Right ventricle myocardium superior (tissue), 1 donor: ENCODE measurements around the gene WBP1L. TPM values are rescaled to one million over a fixed set of nuclear protein-coding genes. Genes with fewer than 3 reads are reported as not detected.
"Not testable (repeated sequence)": the region's sequence is repeated elsewhere in the genome, so short reads cannot be mapped to it uniquely, and the experiment has no call there.

Experiments used
- ATAC-seq: fragments of 200-7000 bp; cut with Tn5 transposase; one replicate; pipeline ENCODE4 v1.9.1; 2020; ENCODE audit warnings: mild to moderate bottlenecking; ENCODE audit not compliant: poor library complexity
- DNase-seq: peaks from one replicate; pipeline ENCODE4 v3.0.0-alpha.2; 2020
- intact Hi-C: fragments of 100-400 bp; cut with DNase I; formaldehyde crosslinking; loops from one replicate; pipeline ENCODE4 v1.11.2; 2022
- total RNA-seq: library from RNA; stranded (reverse); fragmentation: NEBNext Ultra II Directional; extraction: Animal tissue kit (Norgen Biotek cat#: 25700); gene quantifications from one replicate; pipeline ENCODE4 v1.2.1, GENCODE V29; 2021
- donor health status: DM: no; HTN: yes; CAD: no; lungs with severe emphysema.

Gene WBP1L
- total RNA-seq, 1 donor from 2014 or later, result 19.7 TPM

DNA sequence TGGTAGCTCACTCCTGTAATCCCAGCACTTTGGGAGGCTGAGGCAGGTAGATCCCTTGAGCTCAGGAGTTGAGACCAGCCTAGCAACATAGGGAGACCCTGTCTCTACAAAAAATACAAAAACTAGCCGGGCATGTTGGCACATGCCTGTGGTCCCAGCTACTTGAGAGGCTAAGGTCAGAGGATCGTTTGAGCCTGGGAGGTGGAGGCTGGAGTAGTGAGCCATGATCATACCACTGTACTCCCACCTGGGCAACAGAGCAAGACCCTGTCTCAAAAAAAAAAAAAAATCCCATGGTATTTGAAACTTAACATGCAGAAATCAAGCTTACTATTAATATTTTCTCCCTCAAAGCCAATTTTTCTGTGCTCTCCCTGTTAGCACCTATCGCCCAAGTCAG is 23.4 kb upstream of the WBP1L start:
- intact Hi-C loops, result no loop called here
- DNase-seq (no peak), ATAC-seq (no peak)

GRCh38 chr10:102720775-102721301 is 22.9 kb upstream of the WBP1L start:
- intact Hi-C loops, result no loop called here
- no peak for ATAC-seq
- no peak for DNase-seq

DNA sequence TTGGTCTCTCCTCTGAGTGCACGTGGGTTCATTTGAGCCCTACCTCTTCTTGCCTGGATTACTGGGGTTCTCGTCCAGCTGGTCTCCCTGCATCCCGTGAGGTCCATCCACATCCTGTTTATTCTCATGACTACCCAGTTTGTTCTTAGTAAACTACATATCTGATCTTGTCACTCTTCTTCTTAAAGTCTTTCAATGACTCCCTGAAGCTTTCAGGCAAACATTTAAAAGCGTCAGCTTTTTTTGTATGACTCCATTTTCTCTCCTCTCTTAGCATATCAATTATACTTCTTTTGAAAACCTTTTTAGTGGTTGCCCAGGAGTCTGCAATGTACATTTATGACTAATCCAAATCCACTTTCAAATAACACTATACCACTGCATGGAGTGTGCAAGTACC is 21.8 kb upstream of the WBP1L start:
- DNase-seq (no peak), ATAC-seq (no peak)
- intact Hi-C loops, result no loop called here

DNA sequence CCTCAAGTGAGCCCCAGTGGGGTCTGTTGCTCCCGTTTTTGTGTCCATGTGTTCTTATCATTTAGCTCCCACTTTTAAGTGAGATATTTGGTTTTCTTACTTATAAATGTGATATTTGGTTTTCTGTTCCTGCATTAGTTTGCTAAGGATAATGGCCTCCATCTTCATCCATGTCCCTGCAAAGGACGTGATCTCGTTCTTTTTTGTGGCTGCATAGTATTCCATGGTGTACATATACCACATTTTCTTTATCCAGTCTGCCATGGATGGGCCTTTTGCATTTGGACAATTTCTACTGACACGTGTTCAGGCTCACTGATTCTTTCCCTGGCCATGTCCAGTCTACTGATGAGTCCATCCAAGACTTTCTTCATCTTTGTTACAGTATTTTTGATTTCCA is 19.8 kb upstream of the WBP1L start:
- intact Hi-C loops, result no loop called here

DNA sequence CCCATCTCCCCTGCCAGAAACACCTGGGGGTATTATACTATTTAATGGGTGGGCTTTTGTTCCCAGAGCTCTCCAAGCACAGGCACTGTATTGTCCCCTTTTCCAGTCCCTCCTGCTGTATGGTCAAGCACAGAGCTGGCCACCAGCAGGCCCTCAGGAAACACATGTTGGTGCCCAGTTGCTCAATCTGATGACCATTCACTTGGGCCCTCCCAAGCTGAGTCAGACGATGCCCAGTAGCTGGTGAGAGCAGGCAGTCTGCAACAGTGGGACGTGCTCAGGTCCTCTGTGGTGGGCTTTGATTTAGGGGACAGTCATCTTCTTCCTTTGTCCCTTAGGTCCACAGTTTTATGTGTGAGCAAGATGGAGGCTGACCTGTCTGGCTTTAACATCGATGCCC is 17.5 kb upstream of the WBP1L start:
- ATAC-seq (peak; percentile 39), DNase-seq (no peak)
- intact Hi-C loops, result loop anchor here (5.0 kb wide), 2 partner anchors 176 to 341 kb away; no protein-coding TSS in a partner anchor

More for the DNA sequence above, 19.8 kb upstream of the WBP1L start:
- ATAC-seq, result no peak
- DNase-seq, result no peak

- ATAC-seq (peak; percentile 32), DNase-seq (no peak)
- intact Hi-C loops, result loop anchor here (5.0 kb wide), 2 partner anchors 175 to 340 kb away; no protein-coding TSS in a partner anchor
These were observed 16.5 kb upstream of the WBP1L start for GRCh38 chr10:102727037-102727818.

- intact Hi-C loops, result loop anchor here (5.0 kb wide), 2 partner anchors 173 to 338 kb away; no protein-coding TSS in a partner anchor
- peak; percentile 93 for DNase-seq
- ATAC-seq, result peak; percentile 96
These were observed 14.4 kb upstream of the WBP1L start for GRCh38 chr10:102729029-102730026.

DNA sequence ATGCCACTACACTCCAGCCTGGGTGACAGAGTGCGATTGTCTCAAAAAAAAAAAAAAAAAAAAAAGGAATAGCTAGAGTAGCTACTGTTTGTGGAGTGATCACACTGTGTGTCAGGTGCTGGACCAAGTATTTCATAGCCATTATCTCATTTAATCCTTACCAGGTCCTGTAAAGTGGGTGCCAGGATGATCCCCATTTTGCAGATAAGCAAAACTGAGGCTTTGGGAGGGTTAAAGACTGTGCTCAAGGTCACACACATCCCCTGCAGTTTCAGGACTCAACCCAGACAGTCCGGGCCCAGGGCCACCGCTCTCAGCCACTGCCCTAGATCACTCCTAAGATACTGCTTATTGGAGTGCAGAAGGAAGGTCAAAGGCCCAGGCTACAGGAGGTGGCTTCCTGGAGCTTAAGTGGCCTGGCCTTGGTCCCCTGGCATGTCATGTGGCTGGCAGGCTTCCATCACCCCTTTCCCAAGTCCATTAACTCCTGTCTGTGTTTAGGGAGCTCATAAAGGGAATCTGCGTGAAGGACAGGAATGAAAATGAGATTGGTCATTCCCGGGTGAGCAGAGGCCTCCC is 12.4 kb upstream of the WBP1L start:
- intact Hi-C loops, result no loop called here
- ATAC-seq (no peak), DNase-seq (no peak)

- DNase-seq (no peak), ATAC-seq (no peak)
- intact Hi-C loops, result no loop called here
These were observed 11.1 kb upstream of the WBP1L start for GRCh38 chr10:102732661-102733060.

DNA sequence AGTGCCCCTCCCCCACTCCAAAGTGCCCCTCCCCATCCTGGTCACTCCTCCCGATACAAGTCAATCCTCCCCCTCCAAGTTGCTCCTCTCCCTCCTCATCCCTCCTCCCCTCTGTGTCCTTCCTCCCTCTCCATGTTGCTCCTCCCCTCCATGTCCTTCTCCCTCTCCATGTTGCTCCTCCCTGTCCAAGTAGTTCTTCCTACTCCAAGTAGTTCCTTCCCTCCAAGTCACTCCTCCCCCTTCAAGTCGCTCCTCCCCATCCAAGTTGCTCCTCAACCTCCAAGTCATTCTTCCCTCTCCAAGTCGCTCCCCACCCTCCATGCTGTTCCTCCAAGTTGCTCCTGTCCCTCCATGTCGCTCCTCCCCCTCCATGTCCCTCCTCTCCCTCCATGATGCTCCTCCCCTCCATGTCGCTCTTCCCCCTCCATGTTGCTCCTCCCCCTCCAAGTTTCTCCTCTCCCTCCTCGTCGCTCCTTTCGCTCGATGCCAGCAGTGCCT is 8.6 kb upstream of the WBP1L start:
- peak; percentile 40 for ATAC-seq
- DNase-seq, result peak; percentile 48
- intact Hi-C loops, result no loop called here

GRCh38 chr10:102738692-102739121 is 5.0 kb upstream of the WBP1L start:
- intact Hi-C loops, result no loop called here
- DNase-seq, result no peak
- ATAC-seq, result no peak

DNA sequence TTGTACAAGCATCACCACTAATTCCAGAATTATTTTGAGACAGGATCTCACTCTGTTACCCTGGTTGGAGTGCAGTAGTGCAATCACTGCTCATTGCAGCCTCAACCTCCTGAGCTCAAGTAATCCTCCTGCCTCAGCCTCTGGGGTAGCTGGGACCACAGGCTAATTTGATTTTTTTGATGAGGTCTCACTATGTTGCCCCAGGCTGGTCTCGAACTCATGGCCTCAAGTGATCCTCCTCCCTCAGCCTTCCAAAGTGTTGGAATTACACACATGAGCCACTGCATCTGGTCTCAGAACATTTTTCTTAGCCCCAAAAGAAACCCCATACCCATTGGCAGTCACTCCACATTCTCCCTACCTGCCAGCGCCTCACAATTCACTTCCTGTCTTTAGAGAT is 3.5 kb upstream of the WBP1L start:
- DNase-seq (no peak), ATAC-seq (no peak)
- intact Hi-C loops, result no loop called here

DNA sequence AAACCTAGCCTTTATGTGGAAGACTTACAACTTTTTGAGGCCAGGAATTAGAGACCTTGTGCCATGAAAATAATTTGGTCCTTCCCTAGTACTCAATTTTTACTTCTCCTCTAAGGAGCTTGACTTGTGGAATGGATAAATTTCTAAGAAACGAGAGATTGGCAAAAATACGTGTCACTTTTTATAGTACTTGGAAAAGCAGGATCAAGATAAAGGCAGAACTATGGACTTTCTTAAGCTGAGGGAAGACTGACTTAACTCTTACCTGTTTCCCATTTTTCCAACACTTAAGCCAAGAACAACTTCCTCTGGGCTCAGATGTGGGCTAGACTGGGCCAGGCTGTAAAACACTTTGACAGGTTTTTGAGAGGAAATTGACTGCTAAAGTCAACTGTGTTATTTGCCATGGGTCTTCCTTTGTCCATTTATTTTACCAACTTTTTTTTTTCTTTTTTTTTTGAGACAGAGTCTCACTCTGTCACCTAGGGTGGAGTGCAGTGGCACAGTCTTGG is 2.0 kb upstream of the WBP1L start:
- ATAC-seq (no peak), DNase-seq (no peak)
- intact Hi-C loops, result no loop called here

DNA sequence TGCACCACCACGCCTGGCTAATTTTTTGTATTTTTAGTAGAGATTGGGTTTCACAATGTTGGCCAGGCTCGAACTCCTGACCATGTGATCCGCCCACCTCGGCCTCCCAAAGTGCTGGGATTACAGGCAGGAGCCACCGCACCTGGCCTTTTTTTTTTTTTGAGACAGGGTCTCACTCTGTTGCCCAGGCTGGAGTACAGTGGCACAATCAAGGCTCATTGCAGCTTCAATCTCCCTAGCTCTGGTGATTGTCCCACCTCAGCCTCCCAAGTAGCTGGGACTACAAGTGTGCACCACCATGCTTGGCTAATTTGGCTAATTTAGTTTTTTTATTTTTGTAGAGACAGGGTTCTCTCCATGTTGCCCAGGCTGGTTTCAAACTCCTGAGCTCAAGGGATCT is 1.4 kb upstream of the WBP1L start:
- intact Hi-C loops, DNase-seq, ATAC-seq: not testable (repeated sequence)

GRCh38 chr10:102743078-102743587 is 615 bp upstream of the WBP1L start:
- intact Hi-C loops, result no loop called here
- ATAC-seq (no peak), DNase-seq (no peak)

DNA sequence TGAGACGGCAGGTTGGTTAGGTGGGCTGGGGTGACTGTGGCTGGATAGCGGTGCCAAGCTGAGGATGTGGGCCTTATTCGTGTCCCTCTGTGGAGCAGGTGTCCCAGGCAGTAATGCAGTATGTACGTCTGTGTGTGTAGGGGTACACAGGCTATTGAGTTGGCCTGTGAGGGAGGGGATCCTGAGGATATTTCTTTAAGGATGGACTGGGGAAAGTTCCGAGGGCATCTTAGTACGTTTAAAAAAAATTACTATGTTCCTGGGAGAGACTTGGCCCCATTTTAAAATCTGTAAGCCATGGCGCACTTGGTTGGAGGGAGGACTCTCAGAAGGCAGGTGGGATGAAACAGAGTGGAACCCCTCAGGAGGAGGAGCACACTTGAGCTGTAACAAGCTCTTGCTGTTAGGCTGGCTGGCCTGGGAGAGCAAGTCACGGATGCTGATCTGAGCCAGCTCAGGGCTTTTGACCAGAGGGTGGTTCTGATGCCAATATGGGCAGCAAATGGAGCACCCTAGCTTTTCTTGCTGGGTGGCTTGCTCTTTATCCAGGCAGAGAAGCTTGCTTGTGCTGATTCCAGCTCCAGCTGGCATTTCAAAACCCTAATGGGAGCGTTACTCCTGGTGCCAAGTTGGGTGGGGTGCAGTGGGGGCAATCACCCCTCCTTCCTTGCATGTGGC is 765 bp downstream of the WBP1L start:
- ATAC-seq (peak; percentile 4), DNase-seq (peak; percentile 47)
- intact Hi-C loops, result no loop called here

DNA sequence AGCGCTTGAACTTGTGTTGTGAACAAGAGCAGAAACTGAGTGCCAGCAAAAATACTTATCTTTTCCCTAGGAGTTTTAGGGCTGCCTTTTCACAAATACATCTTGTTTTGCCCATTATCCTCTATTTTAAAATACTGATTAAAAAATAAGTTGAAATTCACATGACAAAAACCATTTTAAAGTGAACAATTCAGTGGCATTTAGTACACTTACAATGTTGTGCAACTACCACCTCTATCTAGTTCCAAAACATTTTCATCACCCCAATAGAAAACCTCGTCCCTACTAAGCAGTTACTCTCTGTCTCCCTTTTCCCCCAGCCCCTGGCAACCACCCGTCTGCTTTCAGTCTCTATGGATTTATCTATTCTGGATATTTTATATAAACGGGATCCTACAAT is 1.4 kb downstream of the WBP1L start:
- DNase-seq (no peak), ATAC-seq (no peak)
- intact Hi-C loops, result no loop called here
